GM23338 (cell line): ENCODE results near the gene ATP8A1. TPM values are rescaled to one million over a fixed set of nuclear protein-coding genes. Genes with fewer than 3 reads are reported as not detected.

Source experiments
- ATAC-seq: fragments of 200-7000 bp; cut with Tn5 transposase; 3 replicates; pipeline ENCODE4 v1.9.1; 2020
- DNase-seq: peaks from one replicate; pipeline ENCODE4 v3.0.0-alpha.2; 2015; ENCODE audit warnings: low spot score
- H2AFZ ChIP-seq: fragments of 200-600 bp; sonication (generic); 2 replicates; pipeline ENCODE4 v1.8.0; 2016; ENCODE audit warnings: antibody characterized with exemption, mild to moderate bottlenecking, moderate library complexity
- H3F3A ChIP-seq: fragments of 200-600 bp; sonication (generic); replicated peaks from 2 replicates; pipeline ENCODE4 v1.8.0; 2017; ENCODE audit warnings: antibody characterized with exemption, mixed run types, low read depth
- H3K27ac ChIP-seq: fragments of 200-600 bp; sonication (generic); 2 replicates; pipeline ENCODE4 v1.6.1; 2016; ENCODE audit warnings: low read depth
- H3K27me3 ChIP-seq: fragments of 200-600 bp; sonication (generic); 2 replicates; pipeline ENCODE4 v1.8.0; 2016; ENCODE audit warnings: mild to moderate bottlenecking, mixed run types, moderate library complexity; ENCODE audit not compliant: insufficient read depth
- H3K36me3 ChIP-seq: fragments of 200-600 bp; sonication (generic); 2 replicates; pipeline ENCODE4 v1.8.0; 2016; ENCODE audit warnings: mild to moderate bottlenecking; ENCODE audit not compliant: insufficient read depth
- H3K4me1 ChIP-seq: fragments of 200-600 bp; sonication (generic); 2 replicates; pipeline ENCODE4 v1.8.0; 2016; ENCODE audit warnings: mild to moderate bottlenecking, moderate library complexity; ENCODE audit not compliant: insufficient read depth
- H3K4me2 ChIP-seq: fragments of 200-600 bp; sonication (generic); 2 replicates; pipeline ENCODE4 v1.7.1; 2017; ENCODE audit warnings: mixed run types
- H3K4me3 ChIP-seq: fragments of 200-600 bp; sonication (generic); 2 replicates; pipeline ENCODE4 v1.6.1; 2016; ENCODE audit warnings: mixed run types
- H3K79me2 ChIP-seq: fragments of 200-600 bp; sonication (generic); replicated peaks from 2 replicates; pipeline ENCODE4 v1.8.0; 2017; ENCODE audit warnings: mild to moderate bottlenecking; ENCODE audit not compliant: insufficient read depth
- H3K9me2 ChIP-seq: fragments of 200-600 bp; sonication (generic); 2 replicates; pipeline ENCODE4 v1.8.0; 2017; ENCODE audit not compliant: insufficient read depth
- H4K20me1 ChIP-seq: fragments of 200-600 bp; sonication (generic); replicated peaks from 2 replicates; pipeline ENCODE4 v1.8.0; 2017; ENCODE audit warnings: mild to moderate bottlenecking; ENCODE audit not compliant: insufficient read depth
- H3K27ac Mint-ChIP-seq: 2 replicates; pipeline ENCODE4 v1.8.0; 2020; ENCODE audit warnings: inconsistent platforms, mild to moderate bottlenecking, moderate library complexity, mixed read lengths
- H3K27me3 Mint-ChIP-seq: 3 replicates; pipeline ENCODE4 v1.8.0; 2022; ENCODE audit warnings: low read depth, mild to moderate bottlenecking, moderate library complexity, mixed read lengths, inconsistent platforms; ENCODE audit not compliant: insufficient read depth, poor library complexity
- H3K36me3 Mint-ChIP-seq: 3 replicates; pipeline ENCODE4 v1.8.0; 2021; ENCODE audit warnings: low read depth, mild to moderate bottlenecking, inconsistent platforms, moderate library complexity, mixed read lengths
- H3K4me1 Mint-ChIP-seq: 3 replicates; pipeline ENCODE4 v1.8.0; 2020; ENCODE audit warnings: mild to moderate bottlenecking, inconsistent platforms, mixed read lengths
- H3K4me3 Mint-ChIP-seq: 3 replicates; pipeline ENCODE4 v1.8.0; 2021; ENCODE audit warnings: moderate library complexity, mild to moderate bottlenecking, inconsistent platforms, mixed read lengths
- H3K9me3 Mint-ChIP-seq: 3 replicates; pipeline ENCODE4 v1.8.0; 2020; ENCODE audit warnings: moderate library complexity, mild to moderate bottlenecking, inconsistent platforms, mixed read lengths
- CREB1 ChIP-seq: fragments of 250-450 bp; sonication (Bioruptor Pico); IDR thresholded peaks from 2 replicates; pipeline ENCODE4 v1.5.0; 2020; ENCODE audit warnings: low read depth, mild to moderate bottlenecking, moderate library complexity
- EZH2 ChIP-seq: fragments of 200-600 bp; sonication (generic); IDR thresholded peaks from one replicate; pipeline ENCODE4 v1.8.0; 2017; ENCODE audit warnings: antibody characterized with exemption, mild to moderate bottlenecking, low read depth; ENCODE audit not compliant: unreplicated experiment
- EZH2phosphoT487 ChIP-seq: fragments of 200-600 bp; sonication (generic); IDR thresholded peaks from one replicate; pipeline ENCODE4 v1.8.1; 2018; ENCODE audit warnings: antibody characterized with exemption; ENCODE audit not compliant: unreplicated experiment
- JUNB ChIP-seq: IDR thresholded peaks from one replicate; pipeline ENCODE4 v1.6.1; 2016; ENCODE audit warnings: antibody characterized with exemption; ENCODE audit not compliant: unreplicated experiment
- POLR2AphosphoS5 ChIP-seq: IDR thresholded peaks from 2 replicates; pipeline ENCODE4 v1.6.1; 2016; ENCODE audit warnings: antibody characterized with exemption, low read depth
- ZNF114 ChIP-seq: fragments of 250-450 bp; sonication (Bioruptor Pico); IDR thresholded peaks from 2 replicates; pipeline ENCODE4 v1.5.0; 2020; ENCODE audit warnings: mild to moderate bottlenecking, moderate library complexity
- ZNF331 ChIP-seq: fragments of 250-450 bp; sonication (Bioruptor Pico); IDR thresholded peaks from 2 replicates; pipeline ENCODE4 v1.5.0; 2020; ENCODE audit warnings: low read depth, mild to moderate bottlenecking, moderate library complexity
- polyA plus RNA-seq: library from polyadenylated mRNA; unstranded; fragments of >200 nt; fragmentation: Nextera tagmentation; extraction: Ambion mirVana; gene quantifications from 2 replicates; pipeline ENCODE4 v1.2.1, GENCODE V29; 2016
- total RNA-seq: library from RNA; depleted of rRNA; stranded (reverse); fragments of >200 nt; shearing (Covaris generic); gene quantifications from 2 replicates; pipeline ENCODE4 v1.2.3, GENCODE V29; 2014
- TF ChIP-seq, protein P1 (sequence below): IDR thresholded peaks from one replicate; pipeline ENCODE4 v1.6.1; 2018; ENCODE audit warnings: antibody characterized with exemption; ENCODE audit not compliant: unreplicated experiment
- TF ChIP-seq, protein P2 (sequence below): fragments of 250-450 bp; sonication (Bioruptor Pico); IDR thresholded peaks from 2 replicates; pipeline ENCODE4 v1.5.0; 2020; ENCODE audit warnings: mild to moderate bottlenecking, moderate library complexity

Gene ATP8A1
- total and polyA plus RNA-seq, 2 experiments from 2014 or later: 6.8 to 66.3 TPM

GRCh38 chr4:42478509-42478908 is 178.4 kb downstream of the ATP8A1 start:
- H3K36me3 ChIP-seq: no peaks in the 10 kb centered on the region
- no peaks in the 10 kb centered on the region for H3F3A ChIP-seq
- TF ChIP-seq JUNB: no peak
- no peak for TF ChIP-seq EZH2
- TF ChIP-seq POLR2AphosphoS5: no peak
- TF ChIP-seq, protein P1, sequence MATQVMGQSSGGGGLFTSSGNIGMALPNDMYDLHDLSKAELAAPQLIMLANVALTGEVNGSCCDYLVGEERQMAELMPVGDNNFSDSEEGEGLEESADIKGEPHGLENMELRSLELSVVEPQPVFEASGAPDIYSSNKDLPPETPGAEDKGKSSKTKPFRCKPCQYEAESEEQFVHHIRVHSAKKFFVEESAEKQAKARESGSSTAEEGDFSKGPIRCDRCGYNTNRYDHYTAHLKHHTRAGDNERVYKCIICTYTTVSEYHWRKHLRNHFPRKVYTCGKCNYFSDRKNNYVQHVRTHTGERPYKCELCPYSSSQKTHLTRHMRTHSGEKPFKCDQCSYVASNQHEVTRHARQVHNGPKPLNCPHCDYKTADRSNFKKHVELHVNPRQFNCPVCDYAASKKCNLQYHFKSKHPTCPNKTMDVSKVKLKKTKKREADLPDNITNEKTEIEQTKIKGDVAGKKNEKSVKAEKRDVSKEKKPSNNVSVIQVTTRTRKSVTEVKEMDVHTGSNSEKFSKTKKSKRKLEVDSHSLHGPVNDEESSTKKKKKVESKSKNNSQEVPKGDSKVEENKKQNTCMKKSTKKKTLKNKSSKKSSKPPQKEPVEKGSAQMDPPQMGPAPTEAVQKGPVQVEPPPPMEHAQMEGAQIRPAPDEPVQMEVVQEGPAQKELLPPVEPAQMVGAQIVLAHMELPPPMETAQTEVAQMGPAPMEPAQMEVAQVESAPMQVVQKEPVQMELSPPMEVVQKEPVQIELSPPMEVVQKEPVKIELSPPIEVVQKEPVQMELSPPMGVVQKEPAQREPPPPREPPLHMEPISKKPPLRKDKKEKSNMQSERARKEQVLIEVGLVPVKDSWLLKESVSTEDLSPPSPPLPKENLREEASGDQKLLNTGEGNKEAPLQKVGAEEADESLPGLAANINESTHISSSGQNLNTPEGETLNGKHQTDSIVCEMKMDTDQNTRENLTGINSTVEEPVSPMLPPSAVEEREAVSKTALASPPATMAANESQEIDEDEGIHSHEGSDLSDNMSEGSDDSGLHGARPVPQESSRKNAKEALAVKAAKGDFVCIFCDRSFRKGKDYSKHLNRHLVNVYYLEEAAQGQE: no peak
- H3K4me3 Mint-ChIP-seq: no peak overlapping the region
- H3K27me3 Mint-ChIP-seq: peaks cover 7% of the 10 kb centered on the region
- ATAC-seq (no peak), DNase-seq (no peak)
- H3K36me3 Mint-ChIP-seq: no peaks in the 10 kb centered on the region
- H3K27ac Mint-ChIP-seq: peak overlapping the region; percentile 86
- no peaks in the 10 kb centered on the region for H3K27me3 ChIP-seq
- no peak overlapping the region for H3K27ac ChIP-seq
- no peaks in the 10 kb centered on the region for H3K79me2 ChIP-seq
- no peak overlapping the region for H2AFZ ChIP-seq
- no peaks in the 10 kb centered on the region for H3K9me2 ChIP-seq
- H3K4me1 ChIP-seq: peaks cover 14% of the 10 kb centered on the region
- H3K4me3 ChIP-seq: no peak overlapping the region
- no peaks in the 10 kb centered on the region; the same call in 2 of the 3 replicates for H3K9me3 Mint-ChIP-seq
- H3K4me2 ChIP-seq: no peak overlapping the region
- H4K20me1 ChIP-seq: no peaks in the 10 kb centered on the region
- peaks cover 34% of the 10 kb centered on the region for H3K4me1 Mint-ChIP-seq

DNA sequence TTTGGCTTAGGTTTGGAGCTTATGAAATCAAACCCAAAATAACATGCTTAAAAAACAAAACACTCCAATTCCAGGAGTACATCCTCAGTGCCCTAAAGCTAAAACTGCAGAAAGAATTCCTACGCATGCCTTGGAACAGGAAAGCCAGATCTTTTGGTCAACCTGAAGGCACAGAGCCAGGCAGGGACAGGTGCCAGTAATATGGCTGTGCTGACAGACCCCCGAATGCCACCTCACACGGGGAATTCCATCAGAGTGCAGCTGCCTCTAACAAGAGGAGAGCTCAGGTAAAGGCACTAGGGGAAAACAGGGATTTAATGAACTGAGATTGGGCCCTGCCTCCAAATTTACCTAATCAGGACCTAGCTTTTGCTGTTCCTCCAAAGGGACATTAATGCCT is 182.5 kb downstream of the ATP8A1 start:
- ATAC-seq (no peak), DNase-seq (no peak)
- H3K27me3 ChIP-seq: no peaks in the 10 kb centered on the region
- no peaks in the 10 kb centered on the region for H4K20me1 ChIP-seq
- H3K27ac ChIP-seq: no peak overlapping the region
- H3K4me2 ChIP-seq: no peak overlapping the region
- H3K9me2 ChIP-seq: no peaks in the 10 kb centered on the region
- no peak overlapping the region for H2AFZ ChIP-seq
- no peak overlapping the region for H3K4me3 Mint-ChIP-seq
- H3K27me3 Mint-ChIP-seq: peaks cover 4% of the 10 kb centered on the region
- no peaks in the 10 kb centered on the region for H3F3A ChIP-seq
- no peak overlapping the region; the same call in 1 of the 2 replicates for H3K27ac Mint-ChIP-seq
- no peaks in the 10 kb centered on the region; the same call in 2 of the 3 replicates for H3K9me3 Mint-ChIP-seq
- no peaks in the 10 kb centered on the region for H3K79me2 ChIP-seq
- H3K4me1 Mint-ChIP-seq: peaks cover 21% of the 10 kb centered on the region
- H3K36me3 ChIP-seq: no peaks in the 10 kb centered on the region
- no peaks in the 10 kb centered on the region for H3K36me3 Mint-ChIP-seq
- H3K4me1 ChIP-seq: no peaks in the 10 kb centered on the region
- no peak overlapping the region for H3K4me3 ChIP-seq
- TF ChIP-seq, protein P1: no peak
- TF ChIP-seq ZNF331 (CRISPR knock-in tag) (no peak), EZH2phosphoT487 (no peak), ZNF114 (CRISPR knock-in tag) (no peak), CREB1 (CRISPR knock-in tag) (no peak)
- TF ChIP-seq, protein P2, sequence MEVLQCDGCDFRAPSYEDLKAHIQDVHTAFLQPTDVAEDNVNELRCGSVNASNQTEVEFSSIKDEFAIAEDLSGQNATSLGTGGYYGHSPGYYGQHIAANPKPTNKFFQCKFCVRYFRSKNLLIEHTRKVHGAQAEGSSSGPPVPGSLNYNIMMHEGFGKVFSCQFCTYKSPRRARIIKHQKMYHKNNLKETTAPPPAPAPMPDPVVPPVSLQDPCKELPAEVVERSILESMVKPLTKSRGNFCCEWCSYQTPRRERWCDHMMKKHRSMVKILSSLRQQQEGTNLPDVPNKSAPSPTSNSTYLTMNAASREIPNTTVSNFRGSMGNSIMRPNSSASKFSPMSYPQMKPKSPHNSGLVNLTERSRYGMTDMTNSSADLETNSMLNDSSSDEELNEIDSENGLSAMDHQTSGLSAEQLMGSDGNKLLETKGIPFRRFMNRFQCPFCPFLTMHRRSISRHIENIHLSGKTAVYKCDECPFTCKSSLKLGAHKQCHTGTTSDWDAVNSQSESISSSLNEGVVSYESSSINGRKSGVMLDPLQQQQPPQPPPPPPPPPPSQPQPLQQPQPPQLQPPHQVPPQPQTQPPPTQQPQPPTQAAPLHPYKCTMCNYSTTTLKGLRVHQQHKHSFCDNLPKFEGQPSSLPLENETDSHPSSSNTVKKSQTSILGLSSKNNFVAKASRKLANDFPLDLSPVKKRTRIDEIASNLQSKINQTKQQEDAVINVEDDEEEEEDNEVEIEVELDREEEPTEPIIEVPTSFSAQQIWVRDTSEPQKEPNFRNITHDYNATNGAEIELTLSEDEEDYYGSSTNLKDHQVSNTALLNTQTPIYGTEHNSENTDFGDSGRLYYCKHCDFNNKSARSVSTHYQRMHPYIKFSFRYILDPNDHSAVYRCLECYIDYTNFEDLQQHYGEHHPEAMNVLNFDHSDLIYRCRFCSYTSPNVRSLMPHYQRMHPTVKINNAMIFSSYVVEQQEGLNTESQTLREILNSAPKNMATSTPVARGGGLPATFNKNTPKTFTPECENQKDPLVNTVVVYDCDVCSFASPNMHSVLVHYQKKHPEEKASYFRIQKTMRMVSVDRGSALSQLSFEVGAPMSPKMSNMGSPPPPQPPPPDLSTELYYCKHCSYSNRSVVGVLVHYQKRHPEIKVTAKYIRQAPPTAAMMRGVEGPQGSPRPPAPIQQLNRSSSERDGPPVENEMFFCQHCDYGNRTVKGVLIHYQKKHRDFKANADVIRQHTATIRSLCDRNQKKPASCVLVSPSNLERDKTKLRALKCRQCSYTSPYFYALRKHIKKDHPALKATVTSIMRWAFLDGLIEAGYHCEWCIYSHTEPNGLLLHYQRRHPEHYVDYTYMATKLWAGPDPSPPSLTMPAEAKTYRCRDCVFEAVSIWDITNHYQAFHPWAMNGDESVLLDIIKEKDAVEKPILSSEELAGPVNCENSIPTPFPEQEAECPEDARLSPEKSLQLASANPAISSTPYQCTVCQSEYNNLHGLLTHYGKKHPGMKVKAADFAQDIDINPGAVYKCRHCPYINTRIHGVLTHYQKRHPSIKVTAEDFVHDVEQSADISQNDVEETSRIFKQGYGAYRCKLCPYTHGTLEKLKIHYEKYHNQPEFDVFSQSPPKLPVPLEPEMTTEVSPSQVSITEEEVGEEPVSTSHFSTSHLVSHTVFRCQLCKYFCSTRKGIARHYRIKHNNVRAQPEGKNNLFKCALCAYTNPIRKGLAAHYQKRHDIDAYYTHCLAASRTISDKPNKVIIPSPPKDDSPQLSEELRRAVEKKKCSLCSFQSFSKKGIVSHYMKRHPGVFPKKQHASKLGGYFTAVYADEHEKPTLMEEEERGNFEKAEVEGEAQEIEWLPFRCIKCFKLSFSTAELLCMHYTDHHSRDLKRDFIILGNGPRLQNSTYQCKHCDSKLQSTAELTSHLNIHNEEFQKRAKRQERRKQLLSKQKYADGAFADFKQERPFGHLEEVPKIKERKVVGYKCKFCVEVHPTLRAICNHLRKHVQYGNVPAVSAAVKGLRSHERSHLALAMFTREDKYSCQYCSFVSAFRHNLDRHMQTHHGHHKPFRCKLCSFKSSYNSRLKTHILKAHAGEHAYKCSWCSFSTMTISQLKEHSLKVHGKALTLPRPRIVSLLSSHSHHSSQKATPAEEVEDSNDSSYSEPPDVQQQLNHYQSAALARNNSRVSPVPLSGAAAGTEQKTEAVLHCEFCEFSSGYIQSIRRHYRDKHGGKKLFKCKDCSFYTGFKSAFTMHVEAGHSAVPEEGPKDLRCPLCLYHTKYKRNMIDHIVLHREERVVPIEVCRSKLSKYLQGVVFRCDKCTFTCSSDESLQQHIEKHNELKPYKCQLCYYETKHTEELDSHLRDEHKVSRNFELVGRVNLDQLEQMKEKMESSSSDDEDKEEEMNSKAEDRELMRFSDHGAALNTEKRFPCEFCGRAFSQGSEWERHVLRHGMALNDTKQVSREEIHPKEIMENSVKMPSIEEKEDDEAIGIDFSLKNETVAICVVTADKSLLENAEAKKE (CRISPR knock-in tag): no peak
